GM18502 (cell line): Measurements from ENCODE around the gene TAS2R50.
A peak's percentile ranks its signal among the peaks of the same experiment; 100 is the strongest.

Experiments
- ATAC-seq: cut with Tn5 transposase; IDR thresholded peaks from one replicate; pipeline ENCODE4 v1.9.1; 2021; ENCODE audit warnings: mild to moderate bottlenecking; ENCODE audit not compliant: unreplicated experiment, poor library complexity

The TAS2R50 gene, protein sequence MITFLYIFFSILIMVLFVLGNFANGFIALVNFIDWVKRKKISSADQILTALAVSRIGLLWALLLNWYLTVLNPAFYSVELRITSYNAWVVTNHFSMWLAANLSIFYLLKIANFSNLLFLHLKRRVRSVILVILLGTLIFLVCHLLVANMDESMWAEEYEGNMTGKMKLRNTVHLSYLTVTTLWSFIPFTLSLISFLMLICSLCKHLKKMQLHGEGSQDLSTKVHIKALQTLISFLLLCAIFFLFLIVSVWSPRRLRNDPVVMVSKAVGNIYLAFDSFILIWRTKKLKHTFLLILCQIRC

DNA sequence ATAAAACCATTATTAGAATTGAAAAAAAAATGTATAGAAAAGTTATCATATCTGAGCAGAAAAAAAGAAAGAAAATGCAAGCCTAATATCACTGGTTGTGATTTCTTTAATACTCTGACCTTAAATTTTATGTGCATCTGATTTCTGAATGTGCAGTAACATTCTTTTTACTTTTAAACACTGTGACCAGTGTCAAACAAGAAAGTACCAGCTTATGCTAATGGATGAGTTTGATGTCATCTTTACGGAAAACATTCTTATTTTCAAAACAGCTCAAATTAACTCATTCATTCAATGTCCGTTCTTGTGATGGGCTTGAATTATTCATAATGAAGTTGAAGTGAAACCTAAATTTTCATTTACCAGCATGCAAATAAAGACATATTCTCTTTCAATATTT is at the start of gene TAS2R50:
TSS of gene TAS2R50 (minus strand) at position 101 of the 400 bp plus-strand sequence. CDS start at position 49, 52 bp downstream.
- no peak for ATAC-seq

DNA sequence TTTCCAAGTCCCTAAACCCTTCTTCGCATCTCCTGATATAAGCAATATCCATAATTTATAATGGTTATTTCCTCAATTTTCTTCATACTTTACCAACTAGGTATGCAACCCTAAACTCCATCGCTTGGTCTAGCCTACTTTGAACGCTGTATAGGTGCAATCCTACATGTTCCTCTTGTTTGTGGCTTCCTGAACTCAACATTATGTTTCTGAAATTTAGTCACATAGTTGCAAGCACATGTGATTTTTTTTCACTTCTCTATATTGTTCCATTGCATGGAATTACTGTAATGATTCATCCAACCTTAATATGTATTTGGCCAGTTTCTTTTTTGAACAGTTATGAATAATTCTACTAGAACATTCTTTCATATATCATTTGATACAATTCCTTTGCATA is 47.2 kb upstream of the TAS2R50 start:
- peak; percentile 60 for ATAC-seq

- no peak for ATAC-seq
These were observed 44.6 kb upstream of the TAS2R50 start, which contains the start of gene TAS2R31 for GRCh38 chr12:11031307-11031706. Gene TAS2R31, minus strand, starts transcription at chr12:11031407. Its CDS starts 72 bp downstream, at chr12:11031335.

DNA sequence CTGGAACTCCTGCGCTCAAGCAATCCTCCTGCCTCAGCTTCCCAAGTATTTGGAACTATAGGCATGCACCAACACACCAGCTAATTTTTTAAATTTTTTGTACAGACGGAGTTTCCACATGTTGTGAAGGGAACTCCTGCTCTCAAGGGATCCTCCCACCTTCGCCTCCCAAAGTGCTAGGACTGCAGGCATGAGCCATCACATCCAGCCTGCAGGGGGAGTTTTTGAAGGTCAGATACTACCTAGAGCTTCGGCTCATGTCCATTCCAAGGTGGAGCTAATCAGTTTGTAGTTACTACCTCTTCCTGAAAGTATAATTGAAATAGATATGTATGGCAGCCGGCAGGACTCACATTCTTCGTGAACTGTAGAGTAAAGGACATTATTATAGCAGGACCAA is 39.4 kb upstream of the TAS2R50 start:
- no peak for ATAC-seq

DNA sequence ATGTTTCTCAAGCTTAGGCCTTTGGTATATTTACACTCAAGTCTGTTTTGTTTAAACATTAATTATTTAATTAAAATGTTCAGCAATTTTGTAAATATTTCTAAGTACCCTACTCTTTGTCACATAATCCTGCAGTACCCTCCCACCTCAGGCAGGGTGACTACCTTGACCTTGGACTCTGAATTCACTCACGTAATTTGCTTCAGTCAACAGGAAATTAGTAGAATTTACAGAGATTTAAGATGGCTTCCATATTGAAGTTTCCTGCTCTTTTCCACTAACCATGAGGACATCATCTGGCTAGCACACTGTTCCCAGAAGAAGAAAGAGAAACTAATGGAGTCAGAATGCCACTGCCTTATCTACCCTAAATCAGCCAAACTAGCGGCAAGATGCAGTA is 36.7 kb upstream of the TAS2R50 start:
- no peak for ATAC-seq

DNA sequence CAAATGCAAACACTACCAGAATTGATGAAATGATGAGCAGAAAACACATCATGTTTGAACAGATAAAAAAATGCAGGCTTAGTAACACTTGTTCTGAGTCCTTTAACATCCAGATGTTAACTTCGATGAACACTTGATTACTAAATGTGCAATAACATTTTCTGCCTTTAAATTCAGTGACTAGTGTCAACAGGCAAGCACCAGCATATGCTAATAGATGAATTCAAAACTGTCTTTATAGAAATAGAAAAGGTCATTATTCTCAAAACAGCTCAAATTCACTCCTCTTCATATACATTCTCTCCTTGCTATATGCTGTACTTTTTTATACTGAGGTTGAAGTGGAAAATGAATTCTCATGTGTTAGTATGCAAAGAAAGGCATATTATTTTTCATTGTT is 35.8 kb upstream of the TAS2R50 start, which contains the start of gene TAS2R19:
TSS of gene TAS2R19 (minus strand) at position 101 of the 400 bp plus-strand sequence. CDS start at position 52, 49 bp downstream.
- no peak for ATAC-seq

DNA sequence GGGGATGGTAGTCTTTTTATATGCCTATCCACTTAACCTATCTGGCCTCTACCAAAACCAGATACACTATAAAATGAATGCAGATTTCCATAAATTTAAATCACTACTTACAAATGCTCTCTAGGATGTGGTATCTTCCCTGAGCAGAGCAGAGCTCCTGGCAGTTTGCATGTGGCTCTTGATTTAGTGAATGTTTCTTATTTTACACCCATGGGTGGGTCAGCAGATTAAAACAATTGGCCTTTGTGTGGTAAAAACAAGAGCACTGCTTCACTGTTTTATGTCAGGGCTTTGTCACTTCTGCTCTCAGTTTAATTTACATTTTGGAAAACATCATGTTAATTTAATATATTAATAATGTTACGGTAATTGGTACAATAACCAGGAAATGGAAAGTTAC is 30.2 kb upstream of the TAS2R50 start:
- ATAC-seq = no peak

GRCh38 chr12:11015775-11016430 is 29.2 kb upstream of the TAS2R50 start:
- ATAC-seq = no peak

DNA sequence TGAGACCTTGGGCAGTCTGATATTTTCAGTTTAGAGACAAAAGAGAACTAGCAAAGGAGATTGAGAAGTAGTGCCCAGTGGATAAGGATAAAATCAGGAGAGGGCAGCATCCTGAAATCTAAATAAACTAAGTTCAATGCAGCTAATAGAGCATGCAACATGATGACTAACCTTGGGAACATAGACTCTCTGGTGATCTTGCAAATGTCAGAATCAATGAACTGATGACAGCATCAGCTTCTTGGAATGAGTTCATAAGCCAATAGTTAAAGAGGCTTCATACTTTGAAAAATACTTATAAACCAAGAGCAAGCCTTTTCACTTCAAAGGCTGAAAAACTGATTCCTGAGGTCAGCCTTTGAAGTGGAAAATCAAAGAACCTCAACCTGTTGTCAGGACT is 27.5 kb upstream of the TAS2R50 start:
- no peak for ATAC-seq

DNA sequence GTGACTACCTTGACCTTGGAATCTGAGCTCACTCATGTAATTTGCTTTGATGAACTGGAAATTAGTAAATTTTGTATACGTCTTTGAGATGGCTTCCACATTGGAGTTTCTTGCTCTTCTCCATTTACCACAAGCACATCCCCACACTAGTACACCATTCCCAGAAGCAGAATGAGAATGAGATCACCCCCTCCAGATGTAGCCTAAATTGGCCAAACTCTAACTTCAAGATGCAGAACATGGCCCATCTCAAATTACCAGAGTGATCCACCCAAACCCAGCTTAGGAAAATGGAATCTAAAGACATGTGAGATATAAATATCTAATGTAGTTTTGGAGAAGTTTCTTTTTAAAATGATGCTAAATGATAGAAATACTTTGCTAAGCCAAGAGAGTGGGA is 20.9 kb upstream of the TAS2R50 start:
- ATAC-seq = no peak

DNA sequence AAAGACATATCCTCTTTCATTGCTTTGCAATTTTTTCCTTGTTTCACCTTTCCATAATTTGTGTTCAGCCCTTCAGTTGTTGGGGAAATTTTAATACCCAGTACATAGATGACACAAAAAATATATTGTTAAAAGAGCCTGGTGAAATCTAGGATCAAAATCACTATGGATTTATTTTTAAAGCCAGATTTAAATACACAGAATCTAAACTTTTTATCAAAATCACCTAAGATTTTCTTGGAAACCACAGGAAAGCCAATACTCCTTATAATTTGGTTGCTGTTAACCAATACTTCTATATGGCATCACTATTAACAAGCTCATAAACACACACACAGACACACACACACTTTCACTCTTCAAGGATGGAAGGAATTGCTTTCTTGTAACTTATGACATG is 11.5 kb upstream of the TAS2R50 start, which contains the start of gene TAS2R20:
TSS of gene TAS2R20 (minus strand) at position 101 of the 400 bp plus-strand sequence. CDS start 429 bp downstream, outside the sequence.
- no peak for ATAC-seq

DNA sequence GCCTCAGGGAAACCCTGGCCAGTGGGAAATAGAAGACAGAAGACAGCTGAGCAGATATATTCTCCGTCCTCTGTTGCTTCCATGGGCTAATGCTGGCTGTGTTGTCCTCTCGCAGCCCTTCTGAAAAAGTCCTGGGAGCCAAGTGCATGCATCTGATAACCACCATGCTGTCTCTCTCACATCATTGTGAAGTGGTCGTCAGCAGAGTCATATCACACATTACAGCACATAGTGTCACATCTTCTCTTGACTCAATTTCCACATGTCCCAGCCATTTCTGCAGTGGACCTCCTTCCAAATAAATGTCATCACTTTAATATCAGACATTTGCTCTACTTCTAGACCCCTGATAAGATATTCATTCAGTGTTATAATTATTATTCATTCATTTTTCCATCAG is 7.6 kb upstream of the TAS2R50 start:
- no peak for ATAC-seq

GRCh38 chr12:10989107-10989506 is 2.4 kb upstream of the TAS2R50 start:
- no peak for ATAC-seq

DNA sequence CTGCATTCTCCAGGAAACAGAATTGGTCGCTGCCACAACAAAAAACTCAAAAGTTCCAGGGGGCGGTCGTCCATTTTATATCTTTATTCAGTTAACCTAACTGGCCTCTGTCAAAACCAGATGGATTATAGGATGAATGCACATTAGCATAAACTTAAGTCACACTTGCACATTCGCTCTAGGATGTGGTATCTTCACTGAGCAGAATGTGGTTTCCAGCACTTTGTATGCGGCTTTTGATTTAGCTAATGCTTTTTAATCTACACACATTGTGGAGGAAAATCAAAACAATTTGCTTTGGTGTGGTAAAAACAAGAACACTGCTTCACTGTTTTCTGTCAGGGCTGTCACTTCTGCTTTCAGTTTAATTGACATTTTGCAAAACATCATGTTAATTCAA is 4.5 kb downstream of the TAS2R50 start:
- ATAC-seq = no peak

- ATAC-seq = no peak
These were observed 11.7 kb downstream of the TAS2R50 start for GRCh38 chr12:10974965-10975364.

GRCh38 chr12:10968765-10969456 is 17.8 kb downstream of the TAS2R50 start:
- ATAC-seq = no peak

GRCh38 chr12:10967409-10967808 is 19.3 kb downstream of the TAS2R50 start:
- ATAC-seq = no peak

GRCh38 chr12:10966314-10966713 is 20.4 kb downstream of the TAS2R50 start:
- no peak for ATAC-seq

- no peak for ATAC-seq
These were observed 21.2 kb downstream of the TAS2R50 start for GRCh38 chr12:10965476-10965875.

GRCh38 chr12:10960211-10960610 is 26.5 kb downstream of the TAS2R50 start:
- ATAC-seq = no peak

DNA sequence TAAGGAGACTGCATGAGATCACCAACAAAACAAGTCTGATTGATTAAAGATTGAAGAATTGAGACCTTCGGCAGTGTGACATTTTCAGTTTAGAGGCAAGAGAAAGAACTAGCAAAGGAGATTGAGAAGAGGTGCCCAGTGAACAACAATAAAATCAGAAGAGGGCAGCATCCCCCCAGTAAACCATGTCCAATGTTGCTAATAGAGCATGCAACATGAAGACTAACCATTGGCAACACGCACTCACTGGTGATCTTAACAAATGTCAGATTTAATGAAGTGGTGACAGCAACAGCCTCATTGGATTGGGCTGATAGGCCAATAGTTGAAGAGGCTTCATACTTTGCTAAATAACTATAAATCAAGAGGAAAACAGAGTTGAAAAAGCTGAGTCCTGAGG is 26.9 kb downstream of the TAS2R50 start:
- ATAC-seq = no peak
